Measurements from ENCODE around the gene SHROOM3.

SHROOM3 gene

GRCh38 chr4:76756416-76756815 is 321.4 kb downstream of the SHROOM3 start:
- Histone ChIP-seq H3K4me3 (replicated peaks; ENCODE audit: low read depth, low read length) (no peak overlapping the region), H3K36me3 (ENCODE audit: control insufficient read depth, insufficient read depth, low read length) (no peaks in the 10 kb centered on the region), H3K27me3 (replicated peaks; ENCODE audit: control insufficient read depth, insufficient read depth, low read length) (0 out of 2 replicates have a peak, but pooled peaks cover 1% of the 10 kb centered on the region)
- TF ChIP-seq, protein P1, sequence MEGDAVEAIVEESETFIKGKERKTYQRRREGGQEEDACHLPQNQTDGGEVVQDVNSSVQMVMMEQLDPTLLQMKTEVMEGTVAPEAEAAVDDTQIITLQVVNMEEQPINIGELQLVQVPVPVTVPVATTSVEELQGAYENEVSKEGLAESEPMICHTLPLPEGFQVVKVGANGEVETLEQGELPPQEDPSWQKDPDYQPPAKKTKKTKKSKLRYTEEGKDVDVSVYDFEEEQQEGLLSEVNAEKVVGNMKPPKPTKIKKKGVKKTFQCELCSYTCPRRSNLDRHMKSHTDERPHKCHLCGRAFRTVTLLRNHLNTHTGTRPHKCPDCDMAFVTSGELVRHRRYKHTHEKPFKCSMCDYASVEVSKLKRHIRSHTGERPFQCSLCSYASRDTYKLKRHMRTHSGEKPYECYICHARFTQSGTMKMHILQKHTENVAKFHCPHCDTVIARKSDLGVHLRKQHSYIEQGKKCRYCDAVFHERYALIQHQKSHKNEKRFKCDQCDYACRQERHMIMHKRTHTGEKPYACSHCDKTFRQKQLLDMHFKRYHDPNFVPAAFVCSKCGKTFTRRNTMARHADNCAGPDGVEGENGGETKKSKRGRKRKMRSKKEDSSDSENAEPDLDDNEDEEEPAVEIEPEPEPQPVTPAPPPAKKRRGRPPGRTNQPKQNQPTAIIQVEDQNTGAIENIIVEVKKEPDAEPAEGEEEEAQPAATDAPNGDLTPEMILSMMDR (IDR thresholded peaks at IDR 0.05; ENCODE audit: insufficient read depth, low read length, poor library complexity, severe bottlenecking), result no peak
- DNase-seq (ENCODE audit: extremely low read depth, insufficient read length), result no peak

GRCh38 chr4:76757418-76757939 is 322.4 kb downstream of the SHROOM3 start:
- H3K27me3 ChIP-seq (replicated peaks; ENCODE audit: control insufficient read depth, insufficient read depth, low read length), result 0 out of 2 replicates have a peak, but pooled peaks cover 1% of the 10 kb centered on the region

GRCh38 chr4:76758290-76758882 is 323.4 kb downstream of the SHROOM3 start:
- Histone ChIP-seq H3K4me3 (replicated peaks; ENCODE audit: low read depth, low read length) (no peak overlapping the region), H3K36me3 (ENCODE audit: control insufficient read depth, insufficient read depth, low read length) (no peaks in the 10 kb centered on the region), H3K27me3 (replicated peaks; ENCODE audit: control insufficient read depth, insufficient read depth, low read length) (no peaks in the 10 kb centered on the region)
- DNase-seq (ENCODE audit: extremely low read depth, insufficient read length), result no peak
- TF ChIP-seq, protein P1 (IDR thresholded peaks at IDR 0.05; ENCODE audit: insufficient read depth, low read length, poor library complexity, severe bottlenecking), result peak; percentile 64

More at GRCh38 chr4:76757418-76757939, 322.4 kb downstream of the SHROOM3 start:
- TF ChIP-seq, protein P1 (IDR thresholded peaks at IDR 0.05; ENCODE audit: insufficient read depth, low read length, poor library complexity, severe bottlenecking), result no peak
- no peaks in the 10 kb centered on the region for H3K36me3 ChIP-seq (ENCODE audit: control insufficient read depth, insufficient read depth, low read length)
- no peak overlapping the region for H3K4me3 ChIP-seq (replicated peaks; ENCODE audit: low read depth, low read length)
- DNase-seq (ENCODE audit: extremely low read depth, insufficient read length), result no peak

- H3K27me3 ChIP-seq (replicated peaks; ENCODE audit: control insufficient read depth, insufficient read depth, low read length), result no peaks in the 10 kb centered on the region
- DNase-seq (ENCODE audit: extremely low read depth, insufficient read length), result no peak
- TF ChIP-seq, protein P1 (IDR thresholded peaks at IDR 0.05; ENCODE audit: insufficient read depth, low read length, poor library complexity, severe bottlenecking), result no peak
- no peaks in the 10 kb centered on the region for H3K36me3 ChIP-seq (ENCODE audit: control insufficient read depth, insufficient read depth, low read length)
- no peak overlapping the region for H3K4me3 ChIP-seq (replicated peaks; ENCODE audit: low read depth, low read length)
These were observed 324.0 kb downstream of the SHROOM3 start for GRCh38 chr4:76758996-76759395.

DNA sequence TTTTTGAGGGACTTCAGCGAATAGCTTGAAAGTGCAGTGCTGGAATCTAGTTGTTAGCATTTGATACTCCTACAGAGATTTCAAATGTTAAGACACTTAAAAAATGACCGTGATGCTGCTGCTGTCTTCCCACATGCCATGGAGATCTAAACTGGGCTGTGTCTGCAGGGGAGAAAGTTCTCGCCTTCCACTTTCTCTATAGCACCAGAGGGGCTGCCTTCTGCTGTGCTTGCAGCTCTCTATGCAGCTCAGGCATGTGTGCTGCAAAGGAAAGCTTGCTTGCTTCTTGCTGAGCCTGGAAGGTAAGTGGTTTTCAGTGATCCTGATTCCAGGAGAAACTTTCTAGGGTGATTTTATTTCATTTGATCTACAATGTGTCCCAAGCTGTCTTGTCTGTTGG is 325.2 kb downstream of the SHROOM3 start:
- H3K4me3 ChIP-seq (replicated peaks; ENCODE audit: low read depth, low read length), result no peak overlapping the region
- TF ChIP-seq, protein P1 (IDR thresholded peaks at IDR 0.05; ENCODE audit: insufficient read depth, low read length, poor library complexity, severe bottlenecking), result no peak
- H3K27me3 ChIP-seq (replicated peaks; ENCODE audit: control insufficient read depth, insufficient read depth, low read length), result no peaks in the 10 kb centered on the region
- H3K36me3 ChIP-seq (ENCODE audit: control insufficient read depth, insufficient read depth, low read length), result no peaks in the 10 kb centered on the region
- no peak for DNase-seq (ENCODE audit: extremely low read depth, insufficient read length)

Measured in GM06990 (cell line).